DOHH2 (cell line): ENCODE data around the gene CCDC85A.

Experiments
- CTCF ChIP-seq: fragments of 200-600 bp; sonication (generic); IDR thresholded peaks from one replicate; pipeline ENCODE4 v1.5.1; 2014; ENCODE audit warnings: antibody characterized with exemption, mild to moderate bottlenecking, low read depth, low read length; ENCODE audit not compliant: poor library complexity, severe bottlenecking
- EZH2phosphoT487 ChIP-seq: fragments of 200-600 bp; sonication (generic); IDR thresholded peaks from 2 replicates; pipeline ENCODE4 v1.6.1; 2017; ENCODE audit warnings: borderline replicate concordance, mild to moderate bottlenecking, antibody characterized with exemption, low read length, moderate library complexity, mixed read lengths

DNA sequence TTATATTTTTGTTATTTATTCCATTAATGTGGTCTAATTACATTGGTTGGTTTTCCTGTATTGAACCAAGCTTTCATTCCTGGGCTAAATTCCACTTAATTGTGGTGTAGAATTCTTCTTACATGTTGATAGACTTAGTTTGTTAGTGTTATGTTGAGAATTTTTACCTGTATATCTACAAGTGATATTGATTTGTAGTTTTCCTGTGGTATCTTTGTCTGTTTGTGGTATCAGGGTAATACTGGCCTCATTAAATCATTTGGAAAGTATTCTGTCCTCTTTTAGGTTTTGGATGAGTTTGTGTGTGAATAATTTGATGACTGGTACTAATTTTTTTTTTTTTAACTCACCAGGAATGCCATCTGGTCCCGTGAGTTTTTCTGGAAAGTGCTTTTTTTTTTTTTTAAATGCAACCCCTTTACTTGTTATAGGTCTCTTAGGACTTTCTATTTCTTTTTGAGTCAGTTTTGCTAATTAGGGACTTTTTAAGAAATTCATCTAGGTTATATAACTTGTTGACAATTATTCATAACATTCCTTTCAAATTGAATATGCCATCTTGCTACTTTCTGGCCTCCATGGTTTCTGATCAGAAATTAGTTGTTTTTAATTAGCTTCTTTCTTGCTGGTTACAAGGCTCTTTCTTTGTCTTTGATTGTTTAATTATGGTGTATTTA, 232.8 kb downstream of the CCDC85A start:
- TF ChIP-seq CTCF, result no peak
- TF ChIP-seq EZH2phosphoT487, result no peak
